ENCODE data around the gene ITGAX. TPM values are rescaled to one million over a fixed set of nuclear protein-coding genes. Genes with fewer than 3 reads are reported as not detected.

The ITGAX gene
- total and polyA plus RNA-seq, 12 donors: 1.4 to 84.9 (median 3.6) TPM

DNA sequence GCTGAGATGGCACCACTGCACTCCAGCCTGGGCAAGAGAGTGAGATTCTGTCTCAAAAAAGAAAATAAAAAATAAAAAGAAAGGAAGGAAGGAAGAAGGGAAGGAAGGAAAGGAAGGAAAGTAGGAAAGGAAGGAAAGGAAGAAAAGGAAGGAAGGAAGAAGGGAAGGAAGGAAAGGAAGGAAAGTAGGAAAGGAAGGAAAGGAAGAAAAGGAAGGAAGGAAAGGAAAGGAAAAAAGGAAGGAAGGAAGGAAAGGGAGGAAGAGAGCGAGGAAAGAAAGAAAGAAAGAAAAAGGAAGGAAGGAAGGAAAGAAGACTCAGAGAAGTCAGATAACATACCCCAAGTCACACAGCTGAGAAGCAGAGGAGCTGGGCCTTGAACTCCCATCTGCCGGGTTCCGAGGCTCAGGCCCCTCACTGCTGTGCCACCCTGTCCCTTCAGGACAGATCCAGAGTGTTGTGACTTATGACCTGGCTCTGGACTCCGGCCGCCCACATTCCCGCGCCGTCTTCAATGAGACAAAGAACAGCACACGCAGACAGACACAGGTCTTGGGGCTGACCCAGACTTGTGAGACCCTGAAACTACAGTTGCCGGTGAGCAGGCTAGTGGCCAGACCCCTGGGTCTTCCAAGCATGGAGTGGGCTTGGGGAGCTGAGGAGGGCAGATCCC lies 30.9 kb upstream of the ITGAX start:
- Histone ChIP-seq H3K4me1 (replicated peaks in 1 of 2) (no peaks in the 10 kb centered on the region), H3K27ac (no peak overlapping the region), H3K36me3 (replicated peaks in 1 of 2) (no peaks in the 10 kb centered on the region), H3K4me3 (no peak overlapping the region), H3K9me3 (replicated peaks in 1 of 3) (peaks cover 0 to 2% (median 0%) of the 10 kb centered on the region in 3 donors), H3K27me3 (peaks cover 6% of the 10 kb centered on the region)
- DNase-seq: no peak
- intact Hi-C loops (cut with DNase I): no loop called here
- WGBS, 4 donors: 78 to 84% (median 82%) methylated on average over 8 to 10 of the region's 10 CpGs
- TF ChIP-seq POLR2A (IDR thresholded peaks at IDR 0.05): no peak
- TF ChIP-seq, protein P1, sequence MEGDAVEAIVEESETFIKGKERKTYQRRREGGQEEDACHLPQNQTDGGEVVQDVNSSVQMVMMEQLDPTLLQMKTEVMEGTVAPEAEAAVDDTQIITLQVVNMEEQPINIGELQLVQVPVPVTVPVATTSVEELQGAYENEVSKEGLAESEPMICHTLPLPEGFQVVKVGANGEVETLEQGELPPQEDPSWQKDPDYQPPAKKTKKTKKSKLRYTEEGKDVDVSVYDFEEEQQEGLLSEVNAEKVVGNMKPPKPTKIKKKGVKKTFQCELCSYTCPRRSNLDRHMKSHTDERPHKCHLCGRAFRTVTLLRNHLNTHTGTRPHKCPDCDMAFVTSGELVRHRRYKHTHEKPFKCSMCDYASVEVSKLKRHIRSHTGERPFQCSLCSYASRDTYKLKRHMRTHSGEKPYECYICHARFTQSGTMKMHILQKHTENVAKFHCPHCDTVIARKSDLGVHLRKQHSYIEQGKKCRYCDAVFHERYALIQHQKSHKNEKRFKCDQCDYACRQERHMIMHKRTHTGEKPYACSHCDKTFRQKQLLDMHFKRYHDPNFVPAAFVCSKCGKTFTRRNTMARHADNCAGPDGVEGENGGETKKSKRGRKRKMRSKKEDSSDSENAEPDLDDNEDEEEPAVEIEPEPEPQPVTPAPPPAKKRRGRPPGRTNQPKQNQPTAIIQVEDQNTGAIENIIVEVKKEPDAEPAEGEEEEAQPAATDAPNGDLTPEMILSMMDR (IDR thresholded peaks at IDR 0.05): no peak

DNA sequence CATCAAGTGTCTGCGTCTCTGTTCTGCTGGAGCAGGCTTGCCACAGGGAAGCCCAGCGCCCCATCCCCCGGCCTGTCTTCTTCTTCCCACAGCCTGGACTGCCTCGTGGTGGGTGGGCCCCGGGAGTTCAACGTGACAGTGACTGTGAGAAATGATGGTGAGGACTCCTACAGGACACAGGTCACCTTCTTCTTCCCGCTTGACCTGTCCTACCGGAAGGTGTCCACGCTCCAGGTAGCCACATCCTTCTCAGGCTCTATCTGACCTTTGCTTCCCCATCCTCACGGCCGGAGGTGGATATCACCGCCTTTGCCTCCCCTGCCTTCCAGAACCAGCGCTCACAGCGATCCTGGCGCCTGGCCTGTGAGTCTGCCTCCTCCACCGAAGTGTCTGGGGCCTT lies 29.8 kb upstream of the ITGAX start:
- DNase-seq: no peak
- TF ChIP-seq, protein P1 (IDR thresholded peaks at IDR 0.05): no peak
- no peak for TF ChIP-seq POLR2A (IDR thresholded peaks at IDR 0.05)
- intact Hi-C loops (cut with DNase I): loop anchor here in 1 of 2 donors (5.0 kb wide), 1 partner anchor 52 kb away; no protein-coding TSS in a partner anchor
- H3K9me3 ChIP-seq (replicated peaks in 1 of 3): no peaks in the 10 kb centered on the region
- H3K4me1 ChIP-seq (replicated peaks in 1 of 2): no peaks in the 10 kb centered on the region
- H3K4me3 ChIP-seq: no peak overlapping the region
- WGBS, 4 donors: 75 to 84% (median 78%) methylated on average over 16 of the region's 16 CpGs
- H3K36me3 ChIP-seq (replicated peaks in 1 of 2): no peaks in the 10 kb centered on the region
- no peak overlapping the region for H3K27ac ChIP-seq
- peaks cover 17% of the 10 kb centered on the region for H3K27me3 ChIP-seq

DNA sequence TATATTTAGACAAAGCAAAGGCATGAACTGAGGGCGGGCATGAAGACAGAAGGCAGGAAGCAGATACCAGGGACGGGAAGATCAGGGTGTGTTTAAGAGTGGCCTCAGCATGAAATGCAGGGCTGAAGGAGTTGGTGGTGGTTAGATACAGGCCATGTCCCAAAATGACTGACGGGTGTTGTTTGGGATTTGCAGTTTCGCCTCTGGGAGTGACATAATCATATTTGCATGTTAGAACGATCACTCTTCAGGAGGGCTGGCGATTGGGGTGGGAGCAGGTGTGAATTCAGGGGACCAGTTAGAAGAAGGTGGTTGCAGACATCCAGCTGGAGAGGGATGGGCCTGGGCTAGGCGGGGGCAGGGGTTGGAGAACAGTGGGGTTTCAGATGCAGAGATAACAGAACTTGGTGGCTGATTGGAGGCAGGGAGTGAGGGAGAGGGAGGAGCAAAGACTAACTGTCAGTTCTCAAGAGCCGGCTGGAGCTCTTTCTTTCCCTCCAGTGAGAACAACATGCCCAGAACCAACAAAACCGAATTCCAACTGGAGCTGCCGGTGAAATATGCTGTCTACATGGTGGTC lies 27.2 kb upstream of the ITGAX start:
- intact Hi-C loops (cut with DNase I): loop anchor here in 1 of 2 donors (5.0 kb wide), 1 partner anchor 50 kb away; no protein-coding TSS in a partner anchor
- Histone ChIP-seq H3K4me3 (no peak overlapping the region), H3K36me3 (replicated peaks in 1 of 2) (no peaks in the 10 kb centered on the region), H3K27me3 (peaks cover 24% of the 10 kb centered on the region), H3K27ac (no peak overlapping the region), H3K4me1 (replicated peaks in 1 of 2) (no peaks in the 10 kb centered on the region), H3K9me3 (replicated peaks in 1 of 3) (no peaks in the 10 kb centered on the region)
- no peak for DNase-seq
- TF ChIP-seq, protein P1 (IDR thresholded peaks at IDR 0.05): no peak
- no peak for TF ChIP-seq POLR2A (IDR thresholded peaks at IDR 0.05)
- WGBS, 4 donors: 44 to 53% (median 46%) methylated on average over 10 of the region's 10 CpGs

DNA sequence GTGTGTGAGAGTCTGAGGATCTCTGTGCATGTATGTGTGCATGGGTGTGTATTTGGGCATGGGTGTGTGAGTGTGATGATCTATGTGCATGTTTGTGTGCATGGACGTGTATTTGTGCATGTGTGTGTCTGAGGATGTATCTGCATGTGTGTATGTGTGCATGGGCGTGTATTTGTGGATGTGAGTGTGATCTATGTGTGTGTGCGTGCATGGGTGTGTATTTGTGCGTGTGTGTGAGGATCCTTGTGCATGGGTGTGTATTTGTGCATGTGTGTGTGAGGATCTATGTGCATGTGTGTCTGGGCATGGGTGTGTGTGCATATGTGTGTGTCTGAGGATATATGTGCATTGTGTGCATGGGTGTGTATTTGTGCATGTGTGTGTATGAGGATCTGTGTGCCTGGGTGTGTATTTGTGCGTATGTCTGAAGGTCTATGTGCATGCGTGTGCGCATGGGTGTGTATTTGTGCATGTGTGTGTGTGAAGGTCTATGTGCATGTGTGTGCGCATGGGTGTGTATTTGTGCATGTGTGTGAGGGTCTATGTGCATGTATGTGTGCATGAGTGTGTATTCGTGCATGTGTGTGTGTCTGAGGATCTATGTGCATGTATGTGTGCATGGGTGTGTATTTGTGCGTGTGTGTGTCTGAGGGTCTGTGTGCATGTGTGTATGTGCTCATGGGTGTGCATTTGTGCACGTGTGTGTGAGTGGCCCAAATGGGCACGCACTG lies 26.5 kb upstream of the ITGAX start:
- no peak for TF ChIP-seq POLR2A (IDR thresholded peaks at IDR 0.05)
- TF ChIP-seq, protein P1 (IDR thresholded peaks at IDR 0.05): no peak
- Histone ChIP-seq H3K36me3 (replicated peaks in 1 of 2) (no peaks in the 10 kb centered on the region), H3K4me3 (no peak overlapping the region), H3K4me1 (replicated peaks in 1 of 2) (no peaks in the 10 kb centered on the region), H3K9me3 (replicated peaks in 1 of 3) (no peaks in the 10 kb centered on the region), H3K27ac (no peak overlapping the region), H3K27me3 (peaks cover 28% of the 10 kb centered on the region)
- intact Hi-C loops (cut with DNase I): loop anchor here in 1 of 2 donors (5.0 kb wide), 1 partner anchor 49 kb away; no protein-coding TSS in a partner anchor
- DNase-seq: no peak
- 70 to 79% (median 71%) methylated on average over 12 of the region's 12 CpGs for WGBS, 4 donors
